ENCODE results near the gene DNAJC6. TPM values are rescaled to one million over a fixed set of nuclear protein-coding genes. Genes with fewer than 3 reads are reported as not detected.

The DNAJC6 gene
- total RNA-seq, 1 experiment from 2014 or later: 15.6 TPM

- intact Hi-C loops (cut with micrococcal nuclease; ENCODE audit: unreplicated experiment): no loop called here
- H3K36me3 ChIP-seq (ENCODE audit: low read depth): no peaks in the 10 kb centered on the region
- H3K4me3 ChIP-seq: no peak overlapping the region
- H3K27me3 ChIP-seq (ENCODE audit: insufficient read depth, low read depth): no peaks in the 10 kb centered on the region
- no peak overlapping the region for H3K27ac ChIP-seq
- no peaks in the 10 kb centered on the region for H3K9me3 ChIP-seq (ENCODE audit: insufficient read depth, low read depth)
- no peak overlapping the region for H3K4me2 ChIP-seq
- TF ChIP-seq CTCF (conservative IDR thresholded peaks at IDR 0.05) (no peak), EZH2 (IDR thresholded peaks at IDR 0.05; ENCODE audit: low read depth) (no peak)
- no peaks in the 10 kb centered on the region for H3F3A ChIP-seq (ENCODE audit: insufficient read depth, low read depth)
- CTCF ChIA-PET: no interaction called here
- H3K4me1 ChIP-seq (replicated peaks; ENCODE audit: insufficient read depth): no peaks in the 10 kb centered on the region
- POLR2A ChIA-PET (ENCODE audit: unreplicated experiment): interaction anchor here (0.7 kb wide), 1 partner anchor 1253 kb away, joined by 4 read pairs; no protein-coding TSS in a partner anchor
- H2AFZ ChIP-seq: no peak overlapping the region
- DNase-seq: no peak
- no peaks in the 10 kb centered on the region for H3K79me2 ChIP-seq (ENCODE audit: low read depth)
- H3K9me2 ChIP-seq (ENCODE audit: insufficient read depth): no peaks in the 10 kb centered on the region
- no TSS peak for BruUV-seq (replicated peaks)
- no peaks in the 10 kb centered on the region; the same call in 1 of the 2 replicates for H4K20me1 ChIP-seq (ENCODE audit: insufficient read depth)
Observed at GRCh38 chr1:65316233-65316632, 6.9 kb downstream of the DNAJC6 start.

- DNase-seq: no peak
- BruUV-seq (replicated peaks): no TSS peak
- H3K4me3 ChIP-seq: no peak overlapping the region
- intact Hi-C loops (cut with micrococcal nuclease; ENCODE audit: unreplicated experiment): no loop called here
- CTCF ChIA-PET: no interaction called here
- no peaks in the 10 kb centered on the region for H3K36me3 ChIP-seq (ENCODE audit: low read depth)
- no peak overlapping the region for H3K27ac ChIP-seq
- no peaks in the 10 kb centered on the region for H3K27me3 ChIP-seq (ENCODE audit: insufficient read depth, low read depth)
- H3K4me1 ChIP-seq (replicated peaks; ENCODE audit: insufficient read depth): no peaks in the 10 kb centered on the region
- no peaks in the 10 kb centered on the region for H3K9me3 ChIP-seq (ENCODE audit: insufficient read depth, low read depth)
- H3F3A ChIP-seq (ENCODE audit: insufficient read depth, low read depth): no peaks in the 10 kb centered on the region
- H3K4me2 ChIP-seq: no peak overlapping the region
- no peaks in the 10 kb centered on the region; the same call in 1 of the 2 replicates for H4K20me1 ChIP-seq (ENCODE audit: insufficient read depth)
- H3K9me2 ChIP-seq (ENCODE audit: insufficient read depth): no peaks in the 10 kb centered on the region
- H3K79me2 ChIP-seq (ENCODE audit: low read depth): no peaks in the 10 kb centered on the region
- TF ChIP-seq CTCF (conservative IDR thresholded peaks at IDR 0.05) (no peak), EZH2 (IDR thresholded peaks at IDR 0.05; ENCODE audit: low read depth) (no peak)
- POLR2A ChIA-PET (ENCODE audit: unreplicated experiment): no interaction called here
- H2AFZ ChIP-seq: no peak overlapping the region
Observed at GRCh38 chr1:65317866-65318653, 8.7 kb downstream of the DNAJC6 start.

- TF ChIP-seq CTCF (conservative IDR thresholded peaks at IDR 0.05): no peak
- no peak for TF ChIP-seq EZH2 (IDR thresholded peaks at IDR 0.05; ENCODE audit: low read depth)
- H3K27me3 ChIP-seq (ENCODE audit: insufficient read depth, low read depth): no peaks in the 10 kb centered on the region
- H3K79me2 ChIP-seq (ENCODE audit: low read depth): no peaks in the 10 kb centered on the region
- no peaks in the 10 kb centered on the region for H3K9me3 ChIP-seq (ENCODE audit: insufficient read depth, low read depth)
- intact Hi-C loops (cut with micrococcal nuclease; ENCODE audit: unreplicated experiment): no loop called here
- no peaks in the 10 kb centered on the region for H3K36me3 ChIP-seq (ENCODE audit: low read depth)
- BruUV-seq (replicated peaks): no TSS peak
- H3K9me2 ChIP-seq (ENCODE audit: insufficient read depth): no peaks in the 10 kb centered on the region
- H3F3A ChIP-seq (ENCODE audit: insufficient read depth, low read depth): no peaks in the 10 kb centered on the region
- H4K20me1 ChIP-seq (ENCODE audit: insufficient read depth): no peaks in the 10 kb centered on the region; the same call in 1 of the 2 replicates
- H3K4me2 ChIP-seq: no peak overlapping the region
- ChIA-PET CTCF (no interaction called here), POLR2A (ENCODE audit: unreplicated experiment) (no interaction called here)
- no peak overlapping the region for H2AFZ ChIP-seq
- H3K27ac ChIP-seq: no peak overlapping the region
- no peak overlapping the region for H3K4me3 ChIP-seq
- no peak for DNase-seq
- no peaks in the 10 kb centered on the region for H3K4me1 ChIP-seq (replicated peaks; ENCODE audit: insufficient read depth)
Observed at GRCh38 chr1:65319141-65319540, 9.8 kb downstream of the DNAJC6 start.
